Jurkat, Clone E6-1 (cell line): ENCODE results near the gene ZNF207.
"Not testable (repeated sequence)": the region's sequence is repeated elsewhere in the genome, so short reads cannot be mapped to it uniquely, and the experiment has no call there.

ENCODE experiments used
- DNase-seq: peaks from one replicate; pipeline ENCODE4 v3.0.0-alpha.2; 2011; ENCODE audit warnings: low read depth, low spot score
- H3K4me3 ChIP-seq: 2 replicates; pipeline ENCODE4 v1.5.1; 2011; ENCODE audit warnings: mild to moderate bottlenecking, low read length, control low read depth, moderate library complexity

The ZNF207 gene

GRCh38 chr17:32382526-32383223 is 32.7 kb downstream of the ZNF207 start:
- no peak for DNase-seq
- no peak overlapping the region for H3K4me3 ChIP-seq

GRCh38 chr17:32383926-32384434 is 34.0 kb downstream of the ZNF207 start:
- DNase-seq = no peak
- no peak overlapping the region for H3K4me3 ChIP-seq

GRCh38 chr17:32385121-32385520 is 35.2 kb downstream of the ZNF207 start:
- no peak for DNase-seq
- H3K4me3 ChIP-seq = no peak overlapping the region

- no peak for DNase-seq
- no peak overlapping the region for H3K4me3 ChIP-seq
These were observed 36.0 kb downstream of the ZNF207 start for GRCh38 chr17:32385971-32386370.

- no peak for DNase-seq
- H3K4me3 ChIP-seq = no peak overlapping the region
These were observed 36.9 kb downstream of the ZNF207 start for GRCh38 chr17:32386844-32387243.

- DNase-seq, H3K4me3 ChIP-seq: not testable (repeated sequence)
These were observed 38.2 kb downstream of the ZNF207 start for GRCh38 chr17:32388128-32388527.

- H3K4me3 ChIP-seq = no peak overlapping the region
- no peak for DNase-seq
These were observed 38.9 kb downstream of the ZNF207 start for GRCh38 chr17:32388613-32389459.

- no peak overlapping the region for H3K4me3 ChIP-seq
- DNase-seq = no peak
These were observed 43.9 kb downstream of the ZNF207 start for GRCh38 chr17:32393904-32394303.

- no peak for DNase-seq
These were observed 46.4 kb downstream of the ZNF207 start for GRCh38 chr17:32396343-32396742.

GRCh38 chr17:32398946-32399345 is 49.0 kb downstream of the ZNF207 start:
- no peak for DNase-seq
- H3K4me3 ChIP-seq = no peak overlapping the region

More at GRCh38 chr17:32396343-32396742, 46.4 kb downstream of the ZNF207 start:
- no peak overlapping the region for H3K4me3 ChIP-seq

GRCh38 chr17:32410085-32410484 is 60.1 kb downstream of the ZNF207 start:
- DNase-seq, H3K4me3 ChIP-seq: not testable (repeated sequence)

GRCh38 chr17:32426894-32427293 is 76.9 kb downstream of the ZNF207 start:
- DNase-seq = no peak

GRCh38 chr17:32429598-32429997 is 79.6 kb downstream of the ZNF207 start:
- H3K4me3 ChIP-seq = no peak overlapping the region
- no peak for DNase-seq

More at GRCh38 chr17:32426894-32427293, 76.9 kb downstream of the ZNF207 start:
- H3K4me3 ChIP-seq = no peak overlapping the region
